ENCODE results near the gene PCDH1. TPM values are rescaled to one million over a fixed set of nuclear protein-coding genes. Genes with fewer than 3 reads are reported as not detected.

The PCDH1 gene
- total RNA-seq, 4 donors from 2014 or later = 23.0 to 52.8 (median 30.9) TPM

GRCh38 chr5:141867139-141867538 lies 11.1 kb downstream of the PCDH1 start:
- no peak for TF ChIP-seq POLR2AphosphoS5 (IDR thresholded peaks at IDR 0.05)
- TF ChIP-seq POLR2A (IDR thresholded peaks at IDR 0.05) = no peak
- no peak for TF ChIP-seq EP300 (IDR thresholded peaks at IDR 0.05)
- TF ChIP-seq, protein P1, sequence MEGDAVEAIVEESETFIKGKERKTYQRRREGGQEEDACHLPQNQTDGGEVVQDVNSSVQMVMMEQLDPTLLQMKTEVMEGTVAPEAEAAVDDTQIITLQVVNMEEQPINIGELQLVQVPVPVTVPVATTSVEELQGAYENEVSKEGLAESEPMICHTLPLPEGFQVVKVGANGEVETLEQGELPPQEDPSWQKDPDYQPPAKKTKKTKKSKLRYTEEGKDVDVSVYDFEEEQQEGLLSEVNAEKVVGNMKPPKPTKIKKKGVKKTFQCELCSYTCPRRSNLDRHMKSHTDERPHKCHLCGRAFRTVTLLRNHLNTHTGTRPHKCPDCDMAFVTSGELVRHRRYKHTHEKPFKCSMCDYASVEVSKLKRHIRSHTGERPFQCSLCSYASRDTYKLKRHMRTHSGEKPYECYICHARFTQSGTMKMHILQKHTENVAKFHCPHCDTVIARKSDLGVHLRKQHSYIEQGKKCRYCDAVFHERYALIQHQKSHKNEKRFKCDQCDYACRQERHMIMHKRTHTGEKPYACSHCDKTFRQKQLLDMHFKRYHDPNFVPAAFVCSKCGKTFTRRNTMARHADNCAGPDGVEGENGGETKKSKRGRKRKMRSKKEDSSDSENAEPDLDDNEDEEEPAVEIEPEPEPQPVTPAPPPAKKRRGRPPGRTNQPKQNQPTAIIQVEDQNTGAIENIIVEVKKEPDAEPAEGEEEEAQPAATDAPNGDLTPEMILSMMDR (IDR thresholded peaks at IDR 0.05) = no peak
- Histone ChIP-seq H3K36me3 (peaks cover 0 to 45% of the 10 kb centered on the region in 2 donors), H3K4me1 (peaks cover 0 to 13% (median 0%) of the 10 kb centered on the region in 3 donors), H3K27me3 (peaks cover 31% of the 10 kb centered on the region), H3K9me3 (no peaks in the 10 kb centered on the region), H3K27ac (no peak overlapping the region), H3K4me3 (no peak overlapping the region)
- 86 to 93% methylated on average over 4 to 5 of the region's 5 CpGs for WGBS, 2 donors (ENCODE audit: low coverage in 1 of 2)
- ATAC-seq = no peak

DNA sequence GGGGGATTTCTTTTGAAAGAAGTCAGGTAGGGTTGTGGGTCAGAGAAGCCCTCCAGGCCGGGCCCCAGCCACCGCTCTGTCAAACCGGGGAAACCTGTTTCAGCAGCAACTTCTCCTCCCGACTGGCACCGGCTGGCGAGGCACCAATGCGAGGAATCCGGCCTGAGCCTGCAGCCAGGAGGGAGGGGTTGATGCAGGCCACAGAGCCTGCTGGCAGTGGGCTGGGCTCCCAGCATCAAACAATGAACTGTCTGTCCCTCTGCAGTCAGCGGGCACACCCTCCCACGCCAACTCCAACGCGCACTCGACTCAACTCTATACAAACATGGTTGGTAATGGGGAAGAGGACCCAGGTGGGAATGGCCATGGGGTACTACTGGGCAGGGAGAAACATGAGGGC lies 12.1 kb downstream of the PCDH1 start:
- peaks cover 0 to 5% (median 0%) of the 10 kb centered on the region in 3 donors for H3K4me1 ChIP-seq
- WGBS, 2 donors (ENCODE audit: low coverage in 1 of 2) = 63 to 73% methylated on average over 2 to 8 of the region's 13 CpGs
- peak overlapping the region in 1 of 4 donors; percentile 50 for H3K27ac ChIP-seq
- peaks cover 31% of the 10 kb centered on the region for H3K27me3 ChIP-seq
- peaks cover 0 to 50% of the 10 kb centered on the region in 2 donors for H3K36me3 ChIP-seq
- no peak overlapping the region for H3K4me3 ChIP-seq
- H3K9me3 ChIP-seq = no peaks in the 10 kb centered on the region
- TF ChIP-seq EP300 (IDR thresholded peaks at IDR 0.05) (no peak), POLR2AphosphoS5 (IDR thresholded peaks at IDR 0.05) (no peak), POLR2A (IDR thresholded peaks at IDR 0.05) (no peak)
- TF ChIP-seq, protein P1 (IDR thresholded peaks at IDR 0.05) = no peak
- ATAC-seq = no peak

GRCh38 chr5:141865406-141865805 lies 12.8 kb downstream of the PCDH1 start:
- no peak overlapping the region for H3K4me3 ChIP-seq
- WGBS, 2 donors (ENCODE audit: low coverage in 1 of 2) = 78% methylated on average over 2 of the region's 2 CpGs; no CpG with 5 or more reads in 1 of the 2 donors
- peaks cover 0 to 50% of the 10 kb centered on the region in 2 donors for H3K36me3 ChIP-seq

GRCh38 chr5:141864371-141865370 lies 13.5 kb downstream of the PCDH1 start:
- no peak overlapping the region for H3K27ac ChIP-seq
- H3K4me1 ChIP-seq = no peaks in the 10 kb centered on the region
- WGBS, 2 donors (ENCODE audit: low coverage in 1 of 2) = 70 to 82% methylated on average over 8 to 13 of the region's 24 CpGs
- H3K9me3 ChIP-seq = no peaks in the 10 kb centered on the region
- H3K27me3 ChIP-seq = peaks cover 25% of the 10 kb centered on the region
- H3K36me3 ChIP-seq = peaks cover 0 to 50% of the 10 kb centered on the region in 2 donors
- ATAC-seq = no peak
- H3K4me3 ChIP-seq = no peak overlapping the region
- TF ChIP-seq, protein P1 (IDR thresholded peaks at IDR 0.05) = no peak

More at GRCh38 chr5:141865406-141865805, 12.8 kb downstream of the PCDH1 start:
- peaks cover 24% of the 10 kb centered on the region for H3K27me3 ChIP-seq
- no peaks in the 10 kb centered on the region for H3K9me3 ChIP-seq
- TF ChIP-seq POLR2AphosphoS5 (IDR thresholded peaks at IDR 0.05) (no peak), POLR2A (IDR thresholded peaks at IDR 0.05) (no peak), EP300 (IDR thresholded peaks at IDR 0.05) (no peak)
- TF ChIP-seq, protein P1 (IDR thresholded peaks at IDR 0.05) = no peak
- H3K27ac ChIP-seq = no peak overlapping the region
- H3K4me1 ChIP-seq = no peaks in the 10 kb centered on the region
- no peak for ATAC-seq

Data from gastroesophageal sphincter (tissue), 4 donors.